ENCODE data around the gene ADRA2B.

ADRA2B gene

DNA sequence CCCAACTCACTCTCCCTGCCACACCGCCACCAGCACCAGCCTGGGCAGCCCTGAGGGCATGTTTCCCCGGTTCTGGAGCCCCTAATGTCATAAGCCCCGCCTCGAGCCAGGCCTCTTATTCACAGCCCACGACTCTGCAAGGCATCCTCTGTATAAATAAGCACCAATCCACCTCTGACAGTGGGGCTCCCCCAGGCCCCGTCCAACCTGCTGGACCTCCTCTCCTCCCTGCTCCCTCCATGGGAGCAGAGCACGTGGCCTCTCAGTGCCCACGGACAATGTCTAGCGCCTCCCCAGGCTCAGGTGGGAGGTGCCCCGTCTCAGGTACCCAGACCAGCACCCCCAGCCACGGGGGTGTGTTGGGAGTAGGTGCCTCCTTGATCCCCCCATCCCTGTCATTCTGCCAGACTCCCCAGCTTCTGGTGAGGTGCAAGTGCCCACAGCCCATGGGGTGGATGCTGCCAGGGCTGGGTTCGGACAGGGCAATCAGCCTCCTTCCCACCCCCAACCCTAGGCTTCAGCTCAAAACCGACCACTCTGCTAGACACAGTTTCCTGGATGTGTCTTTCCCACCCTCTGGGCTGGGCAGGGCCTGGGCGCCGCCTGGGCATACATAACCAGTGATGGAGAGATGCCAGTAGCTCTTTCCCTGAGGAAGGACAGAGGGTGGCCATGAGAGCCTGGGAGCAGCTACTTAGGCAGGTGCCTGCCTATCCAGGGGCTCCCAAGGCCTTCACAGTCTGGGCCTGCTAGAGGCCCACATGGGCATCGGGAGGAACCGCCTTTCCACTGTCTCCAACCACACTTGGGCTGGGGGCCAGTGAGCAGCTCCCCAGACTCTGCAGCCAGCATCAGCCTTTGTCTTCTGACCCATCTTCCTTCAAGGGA, 1.6 kb upstream of the ADRA2B start:
- no peaks in the 10 kb centered on the region for H3K36me3 ChIP-seq (ENCODE audit: insufficient read depth, low read length)
- no peak overlapping the region for H2AFZ ChIP-seq (ENCODE audit: low read length)
- no peaks in the 10 kb centered on the region for H3F3A ChIP-seq (ENCODE audit: insufficient read depth, low read length)
- no peak overlapping the region for H3K27ac ChIP-seq (ENCODE audit: low read depth, low read length, poor library complexity, severe bottlenecking)
- H3K27me3 ChIP-seq (ENCODE audit: insufficient read depth, low read length) = peaks cover 5% of the 10 kb centered on the region; the same call in 1 of the 2 replicates
- no peaks in the 10 kb centered on the region for H3K79me2 ChIP-seq (ENCODE audit: insufficient read depth, low read length)
- no peaks in the 10 kb centered on the region for H3K9me3 ChIP-seq (ENCODE audit: low read length)
- peak overlapping the region; percentile 77 for H3K4me2 ChIP-seq (ENCODE audit: low read length)
- no peaks in the 10 kb centered on the region for H4K20me1 ChIP-seq (ENCODE audit: insufficient read depth, low read length)
- TF ChIP-seq, protein P1, sequence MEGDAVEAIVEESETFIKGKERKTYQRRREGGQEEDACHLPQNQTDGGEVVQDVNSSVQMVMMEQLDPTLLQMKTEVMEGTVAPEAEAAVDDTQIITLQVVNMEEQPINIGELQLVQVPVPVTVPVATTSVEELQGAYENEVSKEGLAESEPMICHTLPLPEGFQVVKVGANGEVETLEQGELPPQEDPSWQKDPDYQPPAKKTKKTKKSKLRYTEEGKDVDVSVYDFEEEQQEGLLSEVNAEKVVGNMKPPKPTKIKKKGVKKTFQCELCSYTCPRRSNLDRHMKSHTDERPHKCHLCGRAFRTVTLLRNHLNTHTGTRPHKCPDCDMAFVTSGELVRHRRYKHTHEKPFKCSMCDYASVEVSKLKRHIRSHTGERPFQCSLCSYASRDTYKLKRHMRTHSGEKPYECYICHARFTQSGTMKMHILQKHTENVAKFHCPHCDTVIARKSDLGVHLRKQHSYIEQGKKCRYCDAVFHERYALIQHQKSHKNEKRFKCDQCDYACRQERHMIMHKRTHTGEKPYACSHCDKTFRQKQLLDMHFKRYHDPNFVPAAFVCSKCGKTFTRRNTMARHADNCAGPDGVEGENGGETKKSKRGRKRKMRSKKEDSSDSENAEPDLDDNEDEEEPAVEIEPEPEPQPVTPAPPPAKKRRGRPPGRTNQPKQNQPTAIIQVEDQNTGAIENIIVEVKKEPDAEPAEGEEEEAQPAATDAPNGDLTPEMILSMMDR (IDR thresholded peaks at IDR 0.05; ENCODE audit: low read length) = peak; percentile 47; the same call in 1 of the 2 replicates
- TF ChIP-seq EZH2 (IDR thresholded peaks at IDR 0.05; ENCODE audit: borderline replicate concordance, low read length) = no peak
- peaks cover 8% of the 10 kb centered on the region for H3K4me1 ChIP-seq (ENCODE audit: insufficient read depth, low read length, severe bottlenecking)
- no peaks in the 10 kb centered on the region for H3K9me2 ChIP-seq (ENCODE audit: low read depth, low read length)
- peak overlapping the region; percentile 33; the same call in 1 of the 2 replicates for H3K9ac ChIP-seq (ENCODE audit: low read length)
- peak overlapping the region; percentile 64 for H3K4me3 ChIP-seq (ENCODE audit: low read depth, low read length, poor library complexity, severe bottlenecking)

DNA sequence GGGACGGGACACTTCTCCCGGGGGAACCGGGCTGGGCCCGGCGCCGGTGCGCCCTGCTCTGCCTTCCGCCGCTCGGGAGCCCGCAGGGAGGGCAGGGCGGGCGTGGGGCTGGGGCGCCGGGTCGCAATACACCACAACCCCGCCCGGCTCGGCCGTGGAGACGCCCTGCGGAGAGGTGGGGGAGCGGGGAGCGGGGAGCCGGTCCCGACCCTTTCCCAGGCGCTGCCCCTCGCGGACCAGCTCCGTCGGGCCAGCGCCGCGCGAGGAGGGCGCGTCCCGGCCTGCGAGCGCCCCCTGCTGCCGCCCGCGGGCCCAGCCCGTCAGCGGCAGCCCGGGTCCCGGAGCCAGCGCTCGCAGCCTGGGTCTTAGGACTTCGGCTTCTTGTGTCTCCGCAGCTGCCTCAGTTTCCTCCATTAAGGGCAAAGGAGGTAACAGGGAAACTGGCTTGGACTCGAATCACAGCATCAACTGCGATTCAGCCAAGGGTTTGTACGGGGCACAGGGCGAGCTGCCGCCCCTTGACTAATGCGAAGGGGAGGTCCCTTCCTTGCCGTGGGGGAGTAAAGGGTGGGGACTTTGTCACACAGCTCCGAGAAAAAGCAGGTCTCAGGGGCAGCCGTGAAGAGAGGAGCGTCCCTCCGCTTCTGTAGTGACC, 635 bp upstream of the ADRA2B start:
- Histone ChIP-seq H2AFZ (ENCODE audit: low read length) (no peak overlapping the region), H3K4me3 (ENCODE audit: low read depth, low read length, poor library complexity, severe bottlenecking) (peak overlapping the region; percentile 64), H4K20me1 (ENCODE audit: insufficient read depth, low read length) (no peaks in the 10 kb centered on the region), H3K36me3 (ENCODE audit: insufficient read depth, low read length) (no peaks in the 10 kb centered on the region), H3K27me3 (ENCODE audit: insufficient read depth, low read length) (peaks cover 5% of the 10 kb centered on the region; the same call in 1 of the 2 replicates), H3K4me2 (ENCODE audit: low read length) (peak overlapping the region; percentile 77), H3K9me3 (ENCODE audit: low read length) (no peaks in the 10 kb centered on the region), H3K4me1 (ENCODE audit: insufficient read depth, low read length, severe bottlenecking) (peaks cover 8% of the 10 kb centered on the region), H3F3A (ENCODE audit: insufficient read depth, low read length) (no peaks in the 10 kb centered on the region), H3K79me2 (ENCODE audit: insufficient read depth, low read length) (no peaks in the 10 kb centered on the region), H3K27ac (ENCODE audit: low read depth, low read length, poor library complexity, severe bottlenecking) (no peak overlapping the region), H3K9me2 (ENCODE audit: low read depth, low read length) (no peaks in the 10 kb centered on the region), H3K9ac (ENCODE audit: low read length) (peak overlapping the region; percentile 56)
- TF ChIP-seq EZH2 (IDR thresholded peaks at IDR 0.05; ENCODE audit: borderline replicate concordance, low read length) = no peak
- TF ChIP-seq, protein P1 (IDR thresholded peaks at IDR 0.05; ENCODE audit: low read length) = peak; percentile 58

DNA sequence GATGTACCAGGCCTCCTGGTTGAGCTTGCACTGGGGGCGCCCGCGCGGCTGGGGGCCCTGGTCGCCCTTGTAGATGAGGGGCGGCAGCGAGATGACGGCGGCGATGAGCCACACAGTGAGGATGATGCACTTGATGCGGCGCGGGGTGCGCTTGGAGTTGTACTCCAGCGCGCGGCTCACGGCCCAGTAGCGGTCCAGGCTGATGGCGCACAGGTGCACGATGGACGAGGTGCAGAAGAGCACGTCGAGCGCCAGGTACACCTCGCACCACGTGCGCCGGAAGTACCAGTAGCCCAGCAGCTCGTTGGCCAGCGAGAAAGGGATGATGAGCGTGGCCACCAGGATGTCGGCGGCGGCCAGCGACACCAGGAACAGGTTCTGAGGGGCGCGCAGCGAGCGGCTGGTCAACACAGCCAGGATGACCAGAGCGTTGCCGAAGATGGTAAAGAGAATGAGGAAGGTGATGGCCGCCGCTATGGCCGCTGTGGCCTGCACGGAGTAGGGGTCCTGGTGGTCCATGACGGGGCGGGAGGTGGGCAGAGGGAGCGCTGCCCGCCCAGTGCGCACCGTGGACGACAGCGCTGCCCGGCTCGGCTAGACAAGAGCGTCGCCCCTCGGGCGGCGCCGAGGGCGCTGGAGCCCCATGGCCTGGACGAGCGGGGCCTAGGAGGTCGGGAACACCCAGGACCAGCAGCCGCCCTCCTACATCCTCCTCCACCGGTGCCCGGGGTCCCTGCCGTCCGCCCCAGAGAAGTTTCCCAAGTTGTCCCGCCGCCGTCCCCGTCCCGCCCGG, 544 bp downstream of the ADRA2B start:
- no peaks in the 10 kb centered on the region for H3K36me3 ChIP-seq (ENCODE audit: insufficient read depth, low read length)
- no peaks in the 10 kb centered on the region for H4K20me1 ChIP-seq (ENCODE audit: insufficient read depth, low read length)
- H3K4me3 ChIP-seq (ENCODE audit: low read depth, low read length, poor library complexity, severe bottlenecking) = peak overlapping the region; percentile 64
- peaks cover 5% of the 10 kb centered on the region; the same call in 1 of the 2 replicates for H3K27me3 ChIP-seq (ENCODE audit: insufficient read depth, low read length)
- H3K4me1 ChIP-seq (ENCODE audit: insufficient read depth, low read length, severe bottlenecking) = peaks cover 8% of the 10 kb centered on the region
- H3K79me2 ChIP-seq (ENCODE audit: insufficient read depth, low read length) = no peaks in the 10 kb centered on the region
- H3K9me2 ChIP-seq (ENCODE audit: low read depth, low read length) = no peaks in the 10 kb centered on the region
- no peak for TF ChIP-seq EZH2 (IDR thresholded peaks at IDR 0.05; ENCODE audit: borderline replicate concordance, low read length)
- TF ChIP-seq, protein P1 (IDR thresholded peaks at IDR 0.05; ENCODE audit: low read length) = no peak
- H2AFZ ChIP-seq (ENCODE audit: low read length) = no peak overlapping the region
- H3K9ac ChIP-seq (ENCODE audit: low read length) = no peak overlapping the region
- peak overlapping the region; percentile 77; the same call in 1 of the 2 replicates for H3K4me2 ChIP-seq (ENCODE audit: low read length)
- no peaks in the 10 kb centered on the region for H3K9me3 ChIP-seq (ENCODE audit: low read length)
- no peaks in the 10 kb centered on the region for H3F3A ChIP-seq (ENCODE audit: insufficient read depth, low read length)
- H3K27ac ChIP-seq (ENCODE audit: low read depth, low read length, poor library complexity, severe bottlenecking) = no peak overlapping the region

Measured in OCI-LY1 (cell line).